ENCODE results near the gene SEMA3C.

SEMA3C gene

DNA sequence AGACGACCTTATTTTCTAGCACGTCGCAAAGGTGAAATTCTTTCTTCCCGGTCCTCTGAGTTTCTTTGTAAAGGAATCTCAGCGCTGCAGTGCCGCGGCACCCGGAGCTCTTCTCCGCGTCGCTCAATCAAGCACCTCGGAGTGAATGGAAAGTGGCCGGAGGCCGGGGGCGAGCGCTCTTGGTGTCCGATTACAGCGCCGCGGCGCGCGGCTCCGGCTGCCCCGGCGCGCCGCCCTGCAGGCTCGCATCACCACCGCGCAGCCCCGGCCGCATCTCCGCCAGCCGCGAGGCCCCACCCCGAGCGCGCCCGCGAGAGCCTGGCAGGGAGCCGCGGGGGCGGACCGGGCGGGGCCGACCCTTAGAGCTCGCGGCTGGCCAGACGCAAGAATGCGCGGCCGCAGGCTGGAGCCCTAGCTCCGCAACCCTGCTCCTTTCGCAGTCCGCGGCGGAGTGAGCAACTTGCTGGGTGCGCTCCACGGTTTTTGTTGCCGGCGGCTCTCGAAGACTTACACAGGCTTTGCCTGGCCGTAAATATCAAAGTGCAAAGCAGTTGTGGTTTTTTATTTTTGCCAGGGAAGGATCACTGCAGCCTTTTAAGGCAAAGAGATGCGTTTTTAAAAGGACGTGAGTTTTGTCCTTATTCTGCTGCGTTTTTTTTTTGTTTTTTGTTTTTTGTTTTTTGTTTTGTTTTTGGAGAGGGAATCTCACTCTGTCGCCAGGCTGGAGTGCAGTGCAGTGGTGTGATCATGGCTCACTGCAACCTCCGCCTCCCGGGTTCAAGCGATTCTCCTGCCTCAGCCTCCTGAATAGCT, at the start of gene SEMA3C:
Gene SEMA3C, minus strand, starts transcription at position 143 of the 813 bp plus-strand sequence. CDS start 2,270 bp downstream, outside the sequence.
- peak within 1 kb of the TSS; percentile 58 for H3K4me3 ChIP-seq (ENCODE audit: low read depth, low read length)

DNA sequence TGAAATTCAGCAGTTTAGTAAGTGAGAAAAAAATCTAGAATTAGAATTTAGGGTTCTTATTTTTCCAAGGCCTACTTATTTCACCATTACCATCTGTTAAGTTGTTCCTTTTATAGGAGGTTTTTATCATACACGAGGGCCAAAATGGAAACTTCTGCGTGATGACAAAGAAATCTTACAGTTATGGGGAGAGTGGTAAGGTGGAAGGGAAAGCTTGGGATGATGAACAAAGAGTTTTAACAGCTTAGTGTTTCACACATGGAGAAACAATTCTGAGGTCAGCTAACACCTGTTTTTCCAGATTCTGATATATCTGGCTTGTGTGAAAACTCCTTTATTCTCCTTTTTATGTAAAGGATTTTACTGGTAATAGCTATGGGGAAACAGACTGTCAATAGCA, 49.8 kb upstream of the SEMA3C start:
- no peak overlapping the region for H3K27ac ChIP-seq
- no peak overlapping the region for H3K9ac ChIP-seq
- H3K4me3 ChIP-seq (ENCODE audit: low read depth, low read length): no peak overlapping the region
- H3K4me2 ChIP-seq (ENCODE audit: low read length): no peak overlapping the region
- TF ChIP-seq, protein P1, sequence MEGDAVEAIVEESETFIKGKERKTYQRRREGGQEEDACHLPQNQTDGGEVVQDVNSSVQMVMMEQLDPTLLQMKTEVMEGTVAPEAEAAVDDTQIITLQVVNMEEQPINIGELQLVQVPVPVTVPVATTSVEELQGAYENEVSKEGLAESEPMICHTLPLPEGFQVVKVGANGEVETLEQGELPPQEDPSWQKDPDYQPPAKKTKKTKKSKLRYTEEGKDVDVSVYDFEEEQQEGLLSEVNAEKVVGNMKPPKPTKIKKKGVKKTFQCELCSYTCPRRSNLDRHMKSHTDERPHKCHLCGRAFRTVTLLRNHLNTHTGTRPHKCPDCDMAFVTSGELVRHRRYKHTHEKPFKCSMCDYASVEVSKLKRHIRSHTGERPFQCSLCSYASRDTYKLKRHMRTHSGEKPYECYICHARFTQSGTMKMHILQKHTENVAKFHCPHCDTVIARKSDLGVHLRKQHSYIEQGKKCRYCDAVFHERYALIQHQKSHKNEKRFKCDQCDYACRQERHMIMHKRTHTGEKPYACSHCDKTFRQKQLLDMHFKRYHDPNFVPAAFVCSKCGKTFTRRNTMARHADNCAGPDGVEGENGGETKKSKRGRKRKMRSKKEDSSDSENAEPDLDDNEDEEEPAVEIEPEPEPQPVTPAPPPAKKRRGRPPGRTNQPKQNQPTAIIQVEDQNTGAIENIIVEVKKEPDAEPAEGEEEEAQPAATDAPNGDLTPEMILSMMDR (IDR thresholded peaks at IDR 0.05): no peak
- H3K79me2 ChIP-seq: no peaks in the 10 kb centered on the region
- H3K36me3 ChIP-seq (ENCODE audit: control insufficient read depth, insufficient read depth, low read length): no peaks in the 10 kb centered on the region
- H2AFZ ChIP-seq: no peak overlapping the region
- no peaks in the 10 kb centered on the region for H3K9me3 ChIP-seq (ENCODE audit: control insufficient read depth, low read length)
- H3K27me3 ChIP-seq (ENCODE audit: control insufficient read depth, insufficient read depth, low read length): no peaks in the 10 kb centered on the region
- H3K4me1 ChIP-seq: no peaks in the 10 kb centered on the region

More for the DNA sequence above, at the start of gene SEMA3C:
- H3K9me3 ChIP-seq (ENCODE audit: control insufficient read depth, low read length): no peaks in the 10 kb centered on the region
- H3K79me2 ChIP-seq: no peaks in the 10 kb centered on the region
- H2AFZ ChIP-seq: peak within 1 kb of the TSS; percentile 56
- H3K27ac ChIP-seq: no peak within 1 kb of the TSS
- peak within 1 kb of the TSS; percentile 64 for H3K4me2 ChIP-seq (ENCODE audit: low read length)
- TF ChIP-seq, protein P1 (IDR thresholded peaks at IDR 0.05): no peak
- H3K36me3 ChIP-seq (ENCODE audit: control insufficient read depth, insufficient read depth, low read length): no peaks in the 10 kb centered on the region
- no peaks in the 10 kb centered on the region for H3K4me1 ChIP-seq
- no peak within 1 kb of the TSS for H3K9ac ChIP-seq
- H3K27me3 ChIP-seq (ENCODE audit: control insufficient read depth, insufficient read depth, low read length): no peaks in the 10 kb centered on the region

DNA sequence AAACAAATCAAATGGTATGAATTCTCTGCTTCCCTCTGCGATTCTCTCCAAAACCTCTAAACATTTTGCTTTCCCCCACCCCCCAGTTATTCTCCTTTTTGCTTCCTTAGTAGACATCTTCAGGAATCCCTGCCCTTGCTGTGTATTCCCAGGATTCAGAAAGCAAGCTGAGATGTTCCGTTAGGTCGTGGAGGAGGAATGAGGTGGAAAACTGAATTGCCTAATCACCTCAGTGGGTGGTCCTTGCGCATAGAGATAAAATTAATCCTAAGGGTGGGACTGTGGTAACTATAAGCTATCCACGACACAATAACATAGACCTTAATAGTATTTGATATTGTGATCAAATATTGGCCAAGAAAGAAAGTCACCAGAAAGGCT, 49.1 kb upstream of the SEMA3C start:
- H3K4me2 ChIP-seq (ENCODE audit: low read length): no peak overlapping the region
- H2AFZ ChIP-seq: no peak overlapping the region
- no peaks in the 10 kb centered on the region for H3K9me3 ChIP-seq (ENCODE audit: control insufficient read depth, low read length)
- H3K4me3 ChIP-seq (ENCODE audit: low read depth, low read length): no peak overlapping the region
- no peaks in the 10 kb centered on the region for H3K79me2 ChIP-seq
- H3K9ac ChIP-seq: no peak overlapping the region
- H3K36me3 ChIP-seq (ENCODE audit: control insufficient read depth, insufficient read depth, low read length): no peaks in the 10 kb centered on the region
- TF ChIP-seq, protein P1 (IDR thresholded peaks at IDR 0.05): no peak
- no peaks in the 10 kb centered on the region for H3K27me3 ChIP-seq (ENCODE audit: control insufficient read depth, insufficient read depth, low read length)
- no peaks in the 10 kb centered on the region for H3K4me1 ChIP-seq
- no peak overlapping the region for H3K27ac ChIP-seq

DNA sequence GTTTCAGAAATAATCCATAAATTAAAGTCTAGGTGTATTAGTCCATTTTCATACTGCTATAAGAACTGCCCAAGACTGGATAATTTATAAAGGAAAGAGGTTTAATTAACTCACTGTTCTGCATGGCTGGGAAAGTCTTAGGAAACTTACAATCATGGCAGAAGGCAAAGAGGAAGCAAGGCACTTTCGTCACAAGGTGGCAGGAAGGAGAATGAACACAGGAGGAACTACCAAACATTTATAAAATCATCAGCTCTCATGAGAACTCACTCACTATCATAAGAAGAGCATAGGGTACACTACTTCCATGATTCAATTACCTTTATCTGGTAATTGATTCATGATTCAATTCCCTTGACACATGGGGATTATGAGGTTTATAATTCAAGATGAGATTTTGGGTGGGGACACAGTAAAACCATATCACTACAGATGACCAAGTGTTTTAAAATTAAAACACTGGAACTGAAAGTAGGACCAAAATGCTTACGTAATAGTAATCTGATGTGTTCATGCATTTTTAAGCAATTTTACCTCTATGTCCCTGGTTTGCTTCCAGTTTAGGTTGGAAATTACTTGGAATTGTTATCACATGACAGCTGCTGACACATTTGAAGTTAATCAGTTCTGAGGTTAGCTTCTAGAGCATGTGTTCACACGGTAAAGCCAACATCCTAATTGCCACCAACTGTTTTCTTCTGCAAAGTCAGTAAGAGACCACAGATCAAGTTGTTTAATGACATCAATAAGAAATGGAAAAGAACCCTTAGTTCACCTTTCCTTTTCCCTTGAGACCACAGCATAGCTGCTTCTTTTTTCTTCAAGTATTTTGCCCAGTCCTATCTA, 48.4 kb upstream of the SEMA3C start:
- H3K9me3 ChIP-seq (ENCODE audit: control insufficient read depth, low read length): no peaks in the 10 kb centered on the region
- no peak overlapping the region for H3K27ac ChIP-seq
- TF ChIP-seq, protein P1 (IDR thresholded peaks at IDR 0.05): no peak

More for the DNA sequence above, 48.4 kb upstream of the SEMA3C start:
- no peak overlapping the region for H3K9ac ChIP-seq
- no peaks in the 10 kb centered on the region for H3K36me3 ChIP-seq (ENCODE audit: control insufficient read depth, insufficient read depth, low read length)
- H3K4me2 ChIP-seq (ENCODE audit: low read length): no peak overlapping the region
- no peak overlapping the region for H3K4me3 ChIP-seq (ENCODE audit: low read depth, low read length)
- H3K4me1 ChIP-seq: no peaks in the 10 kb centered on the region
- H3K27me3 ChIP-seq (ENCODE audit: control insufficient read depth, insufficient read depth, low read length): no peaks in the 10 kb centered on the region
- no peak overlapping the region for H2AFZ ChIP-seq
- no peaks in the 10 kb centered on the region for H3K79me2 ChIP-seq

Data from parathyroid adenoma (tissue), 2 donors.